Muscle layer of colon (tissue), 2 donors: Measurements from ENCODE around the gene PARPBP.
"Not testable (repeated sequence)": the region's sequence is repeated elsewhere in the genome, so short reads cannot be mapped to it uniquely, and the experiment has no call there.

Experiments used
- H3K27ac ChIP-seq: one replicate; pipeline ENCODE4 v1.7.0; 2013; ENCODE audit warnings: low read depth, mild to moderate bottlenecking, low read length, moderate library complexity
- H3K27me3 ChIP-seq, 2 donors: one replicate each; pipeline ENCODE4 v1.7.0; 2013; ENCODE audit warnings: low read length in 2 of 2, mild to moderate bottlenecking in 2 of 2; ENCODE audit not compliant: insufficient read depth in 2 of 2, control insufficient read depth in 1 of 2
- H3K36me3 ChIP-seq: one replicate; pipeline ENCODE4 v1.7.0; 2013; ENCODE audit warnings: mild to moderate bottlenecking, low read length; ENCODE audit not compliant: insufficient read depth
- H3K4me1 ChIP-seq: one replicate; pipeline ENCODE4 v1.7.0; 2013; ENCODE audit warnings: mild to moderate bottlenecking, low read length; ENCODE audit not compliant: insufficient read depth
- H3K4me3 ChIP-seq, 2 donors: one replicate each; pipeline ENCODE4 v1.7.0; 2013; ENCODE audit warnings: low read length in 2 of 2, low read depth in 1 of 2, mild to moderate bottlenecking in 1 of 2, moderate library complexity in 1 of 2
- H3K9ac ChIP-seq: one replicate; pipeline ENCODE4 v1.7.0; 2013; ENCODE audit warnings: low read length
- H3K9me3 ChIP-seq: one replicate; pipeline ENCODE4 v1.7.0; 2013; ENCODE audit warnings: mild to moderate bottlenecking, low read length
- donor health status: abdominal sarcoma.
- donor health status: Adenocarcinoma of cecum.

The PARPBP gene, protein sequence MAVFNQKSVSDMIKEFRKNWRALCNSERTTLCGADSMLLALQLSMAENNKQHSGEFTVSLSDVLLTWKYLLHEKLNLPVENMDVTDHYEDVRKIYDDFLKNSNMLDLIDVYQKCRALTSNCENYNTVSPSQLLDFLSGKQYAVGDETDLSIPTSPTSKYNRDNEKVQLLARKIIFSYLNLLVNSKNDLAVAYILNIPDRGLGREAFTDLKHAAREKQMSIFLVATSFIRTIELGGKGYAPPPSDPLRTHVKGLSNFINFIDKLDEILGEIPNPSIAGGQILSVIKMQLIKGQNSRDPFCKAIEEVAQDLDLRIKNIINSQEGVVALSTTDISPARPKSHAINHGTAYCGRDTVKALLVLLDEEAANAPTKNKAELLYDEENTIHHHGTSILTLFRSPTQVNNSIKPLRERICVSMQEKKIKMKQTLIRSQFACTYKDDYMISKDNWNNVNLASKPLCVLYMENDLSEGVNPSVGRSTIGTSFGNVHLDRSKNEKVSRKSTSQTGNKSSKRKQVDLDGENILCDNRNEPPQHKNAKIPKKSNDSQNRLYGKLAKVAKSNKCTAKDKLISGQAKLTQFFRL

DNA sequence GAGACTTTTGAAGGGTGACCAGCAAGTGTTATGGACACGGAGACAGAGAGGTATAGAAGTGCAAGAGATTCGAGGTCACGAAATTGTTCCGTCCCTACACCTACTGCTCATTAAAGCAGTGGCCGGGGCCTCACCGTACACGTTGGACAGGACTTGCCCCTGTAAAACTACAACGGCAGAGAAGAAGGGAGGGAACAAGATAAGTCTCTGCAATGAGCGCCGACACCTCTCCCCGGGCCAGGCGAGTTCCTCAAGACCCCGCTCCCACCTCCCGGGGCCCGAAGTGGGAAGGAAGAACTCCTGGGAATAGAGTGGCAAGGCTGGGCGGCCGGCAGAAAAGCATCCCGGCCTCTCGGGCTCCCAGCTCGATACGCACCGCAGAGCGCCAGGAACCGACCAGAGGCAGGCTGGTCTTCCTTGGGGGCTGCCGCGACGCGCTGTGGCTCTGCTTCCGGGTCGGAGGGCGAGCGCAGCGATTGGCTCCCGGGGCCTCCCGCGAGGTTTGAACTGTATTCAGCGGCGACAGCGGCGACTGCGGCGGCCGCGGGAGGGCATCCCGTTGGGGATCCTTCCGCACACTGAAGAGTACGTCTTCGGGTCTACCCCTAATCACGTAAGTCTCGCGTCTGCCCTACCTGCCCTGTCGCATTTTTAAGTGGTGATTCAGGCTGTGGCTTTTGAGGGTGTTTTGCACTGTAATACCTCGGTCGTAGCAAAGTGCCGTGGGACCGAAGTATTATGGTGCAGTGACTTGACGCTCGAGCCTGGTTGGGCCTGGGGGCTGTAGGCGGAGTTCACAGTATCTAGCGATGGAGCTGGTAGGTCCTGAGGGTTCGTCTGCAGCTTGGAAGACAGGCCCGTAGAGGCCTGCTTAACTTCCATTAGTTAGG is at the start of gene PARPBP, which contains the start of gene NUP37:
PARPBP (plus strand) TSS at position 510 of the 890 bp plus-strand sequence. CDS start 3,706 bp downstream, outside the sequence.
NUP37 (minus strand) TSS at position 441 of the 890 bp plus-strand sequence. CDS start 1,596 bp downstream, outside the sequence.
- H3K9me3 ChIP-seq: no peaks in the 10 kb centered on the region
- peak within 1 kb of the TSS; percentile 72 to 98 for H3K4me3 ChIP-seq
- peaks cover 18% of the 10 kb centered on the region for H3K4me1 ChIP-seq
- peak within 1 kb of the TSS; percentile 95 for H3K9ac ChIP-seq
- no peaks in the 10 kb centered on the region for H3K27me3 ChIP-seq
- peaks cover 3% of the 10 kb centered on the region for H3K36me3 ChIP-seq
- H3K27ac ChIP-seq: peak within 1 kb of the TSS; percentile 83

DNA sequence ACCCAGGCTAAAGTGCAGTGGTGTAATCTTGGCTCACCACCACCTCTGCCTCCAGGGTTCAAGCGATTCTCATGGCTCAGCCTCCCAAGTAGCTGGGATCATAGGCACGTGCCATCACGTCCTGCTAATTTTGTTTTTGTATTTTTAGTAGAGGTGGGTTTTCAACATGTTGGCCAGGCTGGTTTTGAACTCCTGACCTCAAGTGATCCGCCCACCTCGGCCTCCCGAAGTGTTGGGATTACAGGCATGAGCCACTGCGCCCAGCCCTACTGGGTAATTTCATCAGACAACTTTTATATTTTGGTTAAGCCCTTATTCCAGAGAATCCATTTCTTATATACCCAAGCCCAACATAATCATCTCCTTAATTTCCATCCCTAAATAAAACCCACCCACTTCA is 47.9 kb upstream of the PARPBP start:
- not testable (repeated sequence) for H3K4me3 ChIP-seq, H3K9me3 ChIP-seq, H3K9ac ChIP-seq, H3K4me1 ChIP-seq, H3K27me3 ChIP-seq, H3K27ac ChIP-seq, H3K36me3 ChIP-seq

DNA sequence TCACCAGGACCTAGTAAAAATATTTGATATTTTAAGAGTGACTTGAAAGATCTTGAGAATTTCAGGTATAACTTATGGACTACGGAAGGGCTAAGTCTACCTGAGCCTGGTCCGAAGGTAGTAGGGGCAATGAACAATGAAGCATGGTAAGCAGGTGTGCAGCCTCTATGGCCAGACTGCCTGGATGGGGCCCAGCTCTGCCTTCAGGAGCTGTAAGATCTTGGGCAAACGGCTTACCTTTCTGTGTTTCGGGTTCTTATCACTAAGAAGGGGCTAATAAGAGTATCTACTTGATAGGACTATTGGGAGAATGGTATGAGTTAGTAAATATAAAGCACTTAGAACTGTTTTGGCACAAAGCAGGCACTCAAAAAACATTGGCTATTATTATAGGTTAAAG is 39.1 kb upstream of the PARPBP start:
- no peaks in the 10 kb centered on the region for H3K4me1 ChIP-seq
- no peak overlapping the region for H3K9ac ChIP-seq
- no peak overlapping the region for H3K27ac ChIP-seq
- peaks cover 19% of the 10 kb centered on the region for H3K36me3 ChIP-seq
- no peaks in the 10 kb centered on the region for H3K27me3 ChIP-seq
- no peaks in the 10 kb centered on the region for H3K9me3 ChIP-seq
- H3K4me3 ChIP-seq: no peak overlapping the region

DNA sequence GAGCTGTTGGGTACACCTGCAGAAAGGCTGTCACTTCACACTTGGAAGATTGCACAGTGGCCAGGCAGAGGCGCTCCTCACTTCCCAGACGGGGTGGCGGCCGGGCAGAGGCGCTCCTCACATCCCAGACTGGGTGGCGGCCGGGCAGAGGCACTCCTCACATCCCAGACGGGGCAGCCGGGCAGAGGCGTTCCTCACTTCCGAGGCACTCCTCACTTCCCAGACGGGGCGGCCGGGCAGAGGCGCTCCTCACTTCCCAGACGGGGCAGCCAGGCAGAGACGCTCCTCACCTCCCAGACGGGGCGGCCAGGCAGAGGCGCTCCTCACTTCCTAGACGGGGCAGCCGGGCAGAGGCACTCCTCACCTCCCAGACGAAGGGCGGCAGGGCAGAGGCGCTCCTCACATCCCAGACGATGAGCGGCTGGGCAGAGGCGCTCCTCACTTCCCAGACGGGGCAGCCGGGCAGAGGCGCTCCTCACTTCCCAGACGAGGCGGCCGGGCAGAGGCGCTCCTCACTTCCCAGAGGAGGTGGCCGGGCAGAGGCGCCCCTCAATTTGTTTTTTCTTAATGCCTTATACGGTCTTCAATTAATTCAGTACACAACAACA is 30.7 kb upstream of the PARPBP start:
- not testable (repeated sequence) for H3K27ac ChIP-seq, H3K9ac ChIP-seq

DNA sequence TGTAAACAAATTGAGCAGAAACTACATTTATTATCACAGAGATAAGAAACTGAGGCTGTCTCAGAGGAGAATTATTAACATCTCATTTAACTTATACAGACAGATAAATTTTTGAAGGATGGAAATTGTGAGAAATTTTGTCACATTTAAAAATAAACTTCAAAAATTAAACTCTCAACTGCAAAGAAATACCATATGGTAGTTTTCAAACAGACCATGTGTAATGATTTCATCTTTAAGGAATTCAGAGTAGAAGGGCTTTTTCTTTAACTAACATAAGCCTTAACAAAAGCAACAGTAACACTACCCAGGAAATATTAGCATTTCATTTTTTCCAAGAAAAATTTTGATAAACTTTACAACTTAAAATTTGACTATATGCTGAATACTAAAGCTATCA is 26.7 kb upstream of the PARPBP start:
- no peak overlapping the region for H3K27ac ChIP-seq
- H3K4me1 ChIP-seq: no peaks in the 10 kb centered on the region
- no peaks in the 10 kb centered on the region for H3K27me3 ChIP-seq
- no peaks in the 10 kb centered on the region for H3K9me3 ChIP-seq
- no peak overlapping the region for H3K4me3 ChIP-seq
- H3K36me3 ChIP-seq: no peaks in the 10 kb centered on the region
- H3K9ac ChIP-seq: no peak overlapping the region

More for the DNA sequence above, 30.7 kb upstream of the PARPBP start:
- not testable (repeated sequence) for H3K4me1 ChIP-seq, H3K9me3 ChIP-seq, H3K4me3 ChIP-seq, H3K36me3 ChIP-seq, H3K27me3 ChIP-seq

DNA sequence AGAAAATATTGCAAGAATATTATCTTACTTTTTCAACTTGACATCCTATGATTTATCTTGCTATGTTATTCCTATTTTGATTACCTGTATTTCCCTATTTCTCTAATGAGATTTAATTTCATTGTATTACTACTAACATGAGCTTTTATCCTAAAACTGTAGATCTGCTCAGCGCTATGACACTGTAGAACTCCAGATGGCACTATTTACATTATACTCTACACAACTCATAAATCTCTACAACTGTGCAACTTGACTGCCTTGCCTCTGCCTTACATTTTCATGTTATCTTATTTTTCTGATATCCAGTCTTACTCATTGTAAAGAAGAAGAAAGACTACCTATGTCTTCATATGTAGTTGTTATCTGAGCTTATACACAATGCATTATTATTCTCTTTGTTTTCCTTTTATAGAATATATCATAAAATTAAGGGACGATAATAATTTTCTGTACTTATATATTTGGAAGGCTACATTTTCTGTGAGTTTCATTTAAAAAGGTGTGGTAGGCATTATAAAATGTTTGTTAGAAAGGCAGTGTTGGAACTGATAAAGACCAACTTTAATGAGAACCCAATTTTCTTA is 24.2 kb upstream of the PARPBP start:
- no peak overlapping the region for H3K4me3 ChIP-seq
- H3K27me3 ChIP-seq: no peaks in the 10 kb centered on the region
- H3K4me1 ChIP-seq: no peaks in the 10 kb centered on the region
- no peak overlapping the region for H3K27ac ChIP-seq
- H3K9me3 ChIP-seq: no peaks in the 10 kb centered on the region
- H3K36me3 ChIP-seq: peaks cover 13% of the 10 kb centered on the region
- H3K9ac ChIP-seq: no peak overlapping the region

DNA sequence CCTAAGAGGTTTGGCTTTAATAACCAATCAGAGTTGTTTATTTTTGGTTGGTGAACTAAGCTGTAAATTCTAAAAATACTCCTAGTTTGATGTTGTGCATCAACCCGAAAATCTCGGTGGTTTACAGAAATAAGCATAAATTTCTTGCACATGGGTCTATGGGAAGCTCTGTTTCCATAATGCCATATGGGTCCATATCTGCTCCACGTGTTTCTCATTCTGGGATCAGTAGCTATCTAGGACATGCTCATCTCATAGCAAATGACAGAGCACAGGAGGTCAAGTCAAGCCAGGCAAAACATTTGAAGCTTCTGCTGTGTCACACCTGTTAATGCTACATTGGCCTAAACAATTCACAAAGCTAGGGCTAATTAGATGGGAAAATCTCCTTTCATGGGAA is 23.1 kb upstream of the PARPBP start:
- no peaks in the 10 kb centered on the region for H3K9me3 ChIP-seq
- no peak overlapping the region for H3K9ac ChIP-seq
- H3K27me3 ChIP-seq: no peaks in the 10 kb centered on the region
- no peak overlapping the region for H3K4me3 ChIP-seq
- no peaks in the 10 kb centered on the region for H3K4me1 ChIP-seq
- H3K36me3 ChIP-seq: peaks cover 13% of the 10 kb centered on the region
- no peak overlapping the region for H3K27ac ChIP-seq

DNA sequence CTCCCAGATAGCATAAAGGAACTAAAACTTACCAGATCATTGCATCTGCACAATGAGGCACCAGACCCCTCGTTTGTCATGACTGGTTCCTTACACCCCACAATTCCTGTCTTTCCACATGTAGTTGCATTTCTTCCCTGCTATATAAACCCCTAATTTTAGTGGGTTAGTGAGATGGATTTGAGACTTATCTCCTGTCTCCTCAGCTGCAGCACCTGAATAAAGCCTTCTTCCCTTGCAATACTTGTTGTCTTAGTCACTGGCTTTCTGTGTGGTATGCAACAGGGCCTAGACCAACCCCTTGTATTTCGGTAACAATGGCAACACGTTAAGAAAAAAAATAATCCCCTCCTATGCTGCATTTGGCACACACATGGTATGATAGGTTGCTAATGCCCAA is 13.1 kb upstream of the PARPBP start:
- H3K4me3 ChIP-seq: no peak overlapping the region
- H3K36me3 ChIP-seq: peaks cover 13% of the 10 kb centered on the region
- no peak overlapping the region for H3K9ac ChIP-seq
- no peaks in the 10 kb centered on the region for H3K27me3 ChIP-seq
- H3K9me3 ChIP-seq: no peaks in the 10 kb centered on the region
- no peak overlapping the region for H3K27ac ChIP-seq
- H3K4me1 ChIP-seq: no peaks in the 10 kb centered on the region

DNA sequence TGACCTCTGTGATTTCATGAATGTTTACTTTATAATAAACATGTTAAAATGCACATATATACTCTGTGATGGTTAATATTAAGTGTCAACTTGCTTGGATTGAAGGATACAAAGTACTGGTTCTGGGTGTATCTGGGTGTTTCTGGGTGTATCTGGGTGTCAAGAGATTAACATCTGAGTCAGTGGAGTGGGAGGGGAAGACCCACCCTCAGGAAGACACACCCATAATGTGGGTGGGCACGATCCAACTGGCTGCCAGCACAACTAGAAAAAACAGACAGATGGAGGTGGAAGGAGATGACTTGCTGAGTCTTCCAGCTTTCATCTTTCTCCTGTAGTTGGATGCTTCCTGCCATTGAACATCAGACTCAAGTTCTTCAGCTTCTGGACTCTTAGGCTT is 12.0 kb upstream of the PARPBP start:
- H3K27me3 ChIP-seq: no peaks in the 10 kb centered on the region
- H3K9me3 ChIP-seq: no peaks in the 10 kb centered on the region
- H3K4me3 ChIP-seq: no peak overlapping the region
- H3K27ac ChIP-seq: no peak overlapping the region
- H3K36me3 ChIP-seq: peaks cover 13% of the 10 kb centered on the region
- H3K9ac ChIP-seq: no peak overlapping the region
- H3K4me1 ChIP-seq: no peaks in the 10 kb centered on the region

DNA sequence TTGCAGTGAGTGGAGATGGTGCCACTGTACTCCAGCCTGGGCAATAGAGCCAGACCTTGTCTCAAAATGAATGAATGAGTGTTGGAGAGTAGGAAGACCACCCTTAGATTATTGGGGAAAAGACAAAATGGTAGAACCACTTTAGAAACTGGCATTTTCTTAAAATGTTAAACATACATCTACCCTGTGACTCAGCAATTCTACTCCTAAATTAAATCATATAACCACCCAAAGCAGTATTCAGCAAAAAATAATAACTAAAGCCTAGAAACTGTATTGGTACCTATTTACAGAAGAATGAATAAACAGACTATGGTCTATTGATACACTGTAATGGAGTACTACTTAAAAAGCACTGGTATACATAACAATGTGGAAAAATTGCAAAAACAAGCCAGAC is 9.2 kb upstream of the PARPBP start:
- H3K27ac ChIP-seq: no peak overlapping the region
- no peak overlapping the region for H3K9ac ChIP-seq
- H3K4me3 ChIP-seq: no peak overlapping the region
- no peaks in the 10 kb centered on the region for H3K4me1 ChIP-seq
- H3K27me3 ChIP-seq: no peaks in the 10 kb centered on the region
- H3K36me3 ChIP-seq: peaks cover 15% of the 10 kb centered on the region
- H3K9me3 ChIP-seq: no peaks in the 10 kb centered on the region

DNA sequence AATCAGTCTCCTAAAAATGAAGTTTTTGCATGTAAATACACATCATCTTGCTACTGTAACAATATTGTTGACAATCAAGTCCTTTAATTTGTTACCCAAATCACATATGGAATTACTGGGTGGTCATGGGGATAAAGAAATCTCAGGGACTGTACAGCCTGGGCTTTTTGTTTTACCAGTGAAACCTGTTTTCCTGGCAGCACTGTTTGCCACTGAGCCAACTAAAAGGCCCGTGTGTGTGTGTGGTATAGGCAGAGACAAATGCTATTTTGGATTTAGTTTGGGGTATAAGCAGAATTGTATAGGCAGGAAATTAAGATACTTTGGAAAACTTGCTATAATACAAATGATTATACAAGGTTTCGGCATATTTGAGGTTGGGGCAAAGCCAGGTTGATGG is 5.8 kb upstream of the PARPBP start:
- H3K4me1 ChIP-seq: peaks cover 9% of the 10 kb centered on the region
- no peaks in the 10 kb centered on the region for H3K27me3 ChIP-seq
- no peak overlapping the region for H3K27ac ChIP-seq
- H3K36me3 ChIP-seq: peaks cover 15% of the 10 kb centered on the region
- no peaks in the 10 kb centered on the region for H3K9me3 ChIP-seq
- H3K4me3 ChIP-seq: no peak overlapping the region
- H3K9ac ChIP-seq: no peak overlapping the region
